ENCODE results near the gene WASHC2A.
"Not testable (repeated sequence)": the region's sequence is repeated elsewhere in the genome, so short reads cannot be mapped to it uniquely, and the experiment has no call there.

- not testable (repeated sequence) for TF ChIP-seq EZH2 (optimal IDR thresholded peaks at IDR 0.05; ENCODE audit: low read depth, low read length); CTCF (IDR thresholded peaks at IDR 0.05; ENCODE audit: low read length); EZH2phosphoT487 (IDR thresholded peaks at IDR 0.05; ENCODE audit: low read length)
These were observed 48.5 kb upstream of the WASHC2A start for GRCh38 chr10:50019279-50019678.

All from MM.1S (cell line).